Peyer's patch (tissue), 4 donors: Measurements from ENCODE around the gene CGB1. TPM values are rescaled to one million over a fixed set of nuclear protein-coding genes. Genes with fewer than 3 reads are reported as not detected.

Source experiments
- DNase-seq, 3 donors: peaks; one replicate each; pipeline ENCODE4 v3.0.0-alpha.2; 2017 to 2019
- H3K27ac ChIP-seq, 4 donors: fragments of 200-600 bp; sonication (generic); one replicate each; pipeline ENCODE4 v1.5.1; 2016 to 2019
- H3K27me3 ChIP-seq, 2 donors: fragments of 200-600 bp; sonication (generic); one replicate each; pipeline ENCODE4 v1.5.1; 2019
- H3K36me3 ChIP-seq, 3 donors: fragments of 200-600 bp; sonication (generic); one replicate each; pipeline ENCODE4 v1.5.1; 2016 to 2019
- H3K4me1 ChIP-seq, 4 donors: fragments of 200-600 bp; sonication (generic); one replicate each; pipeline ENCODE4 v1.5.1; 2016 to 2019
- H3K4me3 ChIP-seq, 4 donors: fragments of 200-600 bp; sonication (generic); 1 replicate in 3 of 4; 2 replicates in 1 of 4; pipeline ENCODE4 v1.5.1; 2016 to 2019; ENCODE audit warnings: mild to moderate bottlenecking in 1 of 4
- H3K9me3 ChIP-seq, 4 donors: fragments of 200-600 bp; sonication (generic); one replicate each; pipeline ENCODE4 v1.5.1; 2016 to 2019; ENCODE audit warnings: mild to moderate bottlenecking in 1 of 4
- POLR2A ChIP-seq, 2 donors: fragments of 450-650 bp; IDR thresholded peaks; one replicate each; pipeline ENCODE4 v1.5.1; 2017; ENCODE audit warnings: antibody characterized with exemption in 2 of 2, mild to moderate bottlenecking in 2 of 2, moderate library complexity in 2 of 2
- small RNA-seq, 2 donors: library from RNA; depleted of rRNA; stranded (forward); fragments of <200 nt; gene quantifications; one replicate each; pipeline ENCODE3, GENCODE V24; 2016
- total RNA-seq, 4 donors: library from RNA; depleted of rRNA; stranded (reverse); fragments of >200 nt; gene quantifications; one replicate each; pipeline ENCODE4 v1.1.0, GENCODE V29; 2016
- TF ChIP-seq, protein P1 (sequence below), 6 experiments: fragments of 450-650 bp in 4 of 6; fragments of 200-600 bp in 2 of 6; sonication (generic) in 1 of 6; IDR thresholded peaks; one replicate each; pipeline ENCODE4 v1.5.1; 2017 to 2019; ENCODE audit warnings: antibody characterized with exemption in 6 of 6, mild to moderate bottlenecking in 3 of 6, moderate library complexity in 1 of 6

Gene CGB1
- total RNA-seq, 4 donors from 2014 or later = not detected

DNA sequence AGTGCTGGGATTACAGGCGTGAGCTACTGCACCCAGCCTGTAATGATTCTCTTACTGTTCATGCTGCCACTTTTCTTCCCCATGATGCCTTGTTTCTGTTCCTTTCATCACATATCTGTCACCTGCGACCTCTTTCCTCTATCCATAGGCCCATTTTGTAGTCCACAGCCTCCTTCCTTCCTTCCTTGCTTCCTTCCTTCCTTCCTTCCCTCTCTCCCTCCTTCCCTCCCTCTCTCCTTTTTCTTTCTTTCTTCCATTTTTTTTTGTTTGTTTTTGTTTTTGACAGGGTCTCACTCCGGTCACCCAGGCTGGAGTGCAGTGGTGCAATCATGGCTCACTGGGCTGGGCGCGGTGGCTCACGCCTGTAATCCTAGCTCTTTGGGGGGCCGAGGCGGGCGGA, 47.8 kb downstream of the CGB1 start:
- no peak overlapping the region for H3K27ac ChIP-seq
- no peak overlapping the region for H3K4me3 ChIP-seq
- H3K9me3 ChIP-seq = no peaks in the 10 kb centered on the region
- H3K27me3 ChIP-seq = no peaks in the 10 kb centered on the region
- H3K4me1 ChIP-seq = peaks cover 0 to 20% (median 6%) of the 10 kb centered on the region in 4 donors
- DNase-seq = no peak
- peaks cover 0 to 34% (median 0%) of the 10 kb centered on the region in 3 donors for H3K36me3 ChIP-seq
- TF ChIP-seq, protein P1, sequence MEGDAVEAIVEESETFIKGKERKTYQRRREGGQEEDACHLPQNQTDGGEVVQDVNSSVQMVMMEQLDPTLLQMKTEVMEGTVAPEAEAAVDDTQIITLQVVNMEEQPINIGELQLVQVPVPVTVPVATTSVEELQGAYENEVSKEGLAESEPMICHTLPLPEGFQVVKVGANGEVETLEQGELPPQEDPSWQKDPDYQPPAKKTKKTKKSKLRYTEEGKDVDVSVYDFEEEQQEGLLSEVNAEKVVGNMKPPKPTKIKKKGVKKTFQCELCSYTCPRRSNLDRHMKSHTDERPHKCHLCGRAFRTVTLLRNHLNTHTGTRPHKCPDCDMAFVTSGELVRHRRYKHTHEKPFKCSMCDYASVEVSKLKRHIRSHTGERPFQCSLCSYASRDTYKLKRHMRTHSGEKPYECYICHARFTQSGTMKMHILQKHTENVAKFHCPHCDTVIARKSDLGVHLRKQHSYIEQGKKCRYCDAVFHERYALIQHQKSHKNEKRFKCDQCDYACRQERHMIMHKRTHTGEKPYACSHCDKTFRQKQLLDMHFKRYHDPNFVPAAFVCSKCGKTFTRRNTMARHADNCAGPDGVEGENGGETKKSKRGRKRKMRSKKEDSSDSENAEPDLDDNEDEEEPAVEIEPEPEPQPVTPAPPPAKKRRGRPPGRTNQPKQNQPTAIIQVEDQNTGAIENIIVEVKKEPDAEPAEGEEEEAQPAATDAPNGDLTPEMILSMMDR (IDR thresholded peaks at IDR 0.05) = no peak
- no peak for TF ChIP-seq POLR2A (IDR thresholded peaks at IDR 0.05)

DNA sequence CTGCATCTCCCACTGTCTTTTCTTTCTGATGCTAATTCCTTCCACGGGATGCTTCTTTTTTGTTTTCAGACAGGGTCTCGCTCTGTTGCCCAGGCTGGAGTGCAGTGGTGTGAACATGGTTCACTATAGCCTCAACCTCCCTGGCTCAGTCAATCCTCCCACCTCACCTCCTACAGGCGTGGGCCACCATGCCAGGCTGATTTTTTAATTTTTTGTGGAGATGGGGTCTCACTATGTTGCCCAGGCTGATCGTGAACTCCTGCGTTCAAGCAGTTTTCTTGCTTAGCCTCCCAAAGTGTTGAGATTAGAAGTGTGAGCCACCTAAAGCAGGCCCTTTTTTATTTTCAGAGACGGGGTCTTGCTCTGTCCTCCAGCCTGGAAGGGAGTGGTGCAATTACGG, 48.4 kb downstream of the CGB1 start:
- H3K36me3 ChIP-seq = peaks cover 0 to 36% (median 0%) of the 10 kb centered on the region in 3 donors
- H3K9me3 ChIP-seq = no peaks in the 10 kb centered on the region
- no peak overlapping the region for H3K4me3 ChIP-seq
- peaks cover 0 to 20% (median 6%) of the 10 kb centered on the region in 4 donors for H3K4me1 ChIP-seq
- H3K27ac ChIP-seq = no peak overlapping the region
- DNase-seq = no peak
- TF ChIP-seq, protein P1 (IDR thresholded peaks at IDR 0.05) = no peak
- H3K27me3 ChIP-seq = no peaks in the 10 kb centered on the region

DNA sequence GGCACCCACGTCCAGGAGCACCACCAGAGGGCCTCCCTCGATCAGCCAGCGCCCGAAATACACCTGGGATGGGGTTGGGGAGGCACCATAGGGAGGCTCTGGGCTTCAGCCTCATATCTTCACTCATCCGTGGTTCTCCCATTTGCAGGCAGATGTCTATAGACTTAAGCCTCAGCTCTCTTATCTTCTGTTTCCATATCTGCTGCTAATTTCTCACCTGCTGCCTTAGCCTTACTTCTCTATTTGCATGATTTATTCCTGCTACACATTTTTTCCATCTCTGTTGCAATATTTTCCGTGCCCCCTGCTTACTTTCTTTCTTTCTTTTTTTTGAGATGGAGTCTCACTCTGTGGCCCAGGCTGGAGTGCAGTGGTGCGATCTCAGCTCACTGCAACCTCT, 49.4 kb downstream of the CGB1 start:
- TF ChIP-seq, protein P1 (IDR thresholded peaks at IDR 0.05) = no peak
- TF ChIP-seq POLR2A (IDR thresholded peaks at IDR 0.05) = no peak
- H3K36me3 ChIP-seq = peaks cover 0 to 45% (median 0%) of the 10 kb centered on the region in 3 donors
- H3K4me3 ChIP-seq = no peak overlapping the region
- H3K9me3 ChIP-seq = no peaks in the 10 kb centered on the region
- no peak overlapping the region for H3K27ac ChIP-seq
- H3K4me1 ChIP-seq = peaks cover 0 to 20% (median 6%) of the 10 kb centered on the region in 4 donors
- H3K27me3 ChIP-seq = no peaks in the 10 kb centered on the region
- DNase-seq = no peak

DNA sequence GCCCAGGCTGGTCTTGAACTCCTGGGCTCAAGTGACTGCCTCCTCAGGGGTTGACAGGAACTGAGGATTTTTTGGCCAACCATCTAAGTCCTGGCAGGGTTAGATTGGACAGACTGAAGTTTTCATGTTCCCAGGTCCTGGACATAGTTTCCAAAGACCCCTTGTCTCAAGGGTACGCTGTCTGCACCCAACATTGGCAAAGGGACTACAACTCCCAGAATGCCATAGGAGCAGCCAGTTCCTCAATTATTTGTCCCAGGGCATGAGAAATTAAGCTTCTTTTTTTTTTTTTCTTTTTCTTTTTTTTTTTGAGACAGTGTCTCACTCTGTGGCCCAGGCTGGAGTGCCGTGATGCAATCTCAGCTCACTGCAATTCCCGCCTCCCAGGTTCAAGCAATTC, 50.5 kb downstream of the CGB1 start:
- no peak for TF ChIP-seq POLR2A (IDR thresholded peaks at IDR 0.05)
- TF ChIP-seq, protein P1 (IDR thresholded peaks at IDR 0.05) = no peak
- Histone ChIP-seq H3K4me3 (no peak overlapping the region), H3K9me3 (no peaks in the 10 kb centered on the region), H3K4me1 (peaks cover 0 to 10% (median 0%) of the 10 kb centered on the region in 4 donors), H3K27ac (no peak overlapping the region), H3K36me3 (peaks cover 0 to 56% (median 0%) of the 10 kb centered on the region in 3 donors), H3K27me3 (no peaks in the 10 kb centered on the region)
- DNase-seq = no peak

DNA sequence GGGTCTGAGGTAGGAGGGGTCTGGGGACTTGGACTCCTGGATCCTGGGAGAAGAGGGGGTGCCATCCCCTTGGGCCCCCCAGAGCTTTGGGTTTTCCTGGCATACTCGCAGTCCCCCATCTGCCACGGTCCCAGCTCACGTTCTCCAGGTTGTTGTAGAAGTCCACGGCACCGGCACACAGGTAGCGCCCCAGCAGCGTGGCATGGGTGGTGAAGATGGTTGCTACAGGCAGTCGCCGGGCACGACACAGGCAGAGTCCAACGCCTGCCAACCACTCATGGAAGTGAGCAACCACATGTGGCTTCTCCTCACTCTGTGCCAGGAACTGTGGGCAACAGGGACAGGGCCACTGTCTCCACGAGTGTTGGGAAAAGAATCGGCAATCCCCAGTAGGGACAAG, 51.0 kb downstream of the CGB1 start:
- H3K27ac ChIP-seq = no peak overlapping the region
- H3K4me1 ChIP-seq = peaks cover 0 to 5% (median 0%) of the 10 kb centered on the region in 4 donors
- no peak overlapping the region for H3K4me3 ChIP-seq
- TF ChIP-seq, protein P1 (IDR thresholded peaks at IDR 0.05) = no peak
- TF ChIP-seq POLR2A (IDR thresholded peaks at IDR 0.05) = no peak
- H3K27me3 ChIP-seq = no peaks in the 10 kb centered on the region
- H3K9me3 ChIP-seq = no peaks in the 10 kb centered on the region
- peaks cover 0 to 57% (median 0%) of the 10 kb centered on the region in 3 donors for H3K36me3 ChIP-seq
- DNase-seq = no peak

Small RNAs within 50 kb of the gene (small RNA-seq; reads per million reads assigned to genes)
- gene MIR6798 (0 to 0.13 reads per million in 2 donors), gene RN7SL708P (0 reads per million in 2 donors)

Other genes starting within 250 kb of the CGB1 start
- gene BCAT2, start 225.9 kb downstream of the CGB1 start, total RNA-seq = 10 to 100 TPM; 22.4 to 53.6 (median 30.2) TPM
- gene HSD17B14, start 200.4 kb downstream of the CGB1 start, total RNA-seq = 1 to 10 TPM in 3 of 4 donors, not detected in 1; 2.0 to 8.8 (median 2.8) TPM
- gene PLEKHA4, start 168.3 kb downstream of the CGB1 start, total RNA-seq = 10 to 100 TPM in 1 of 4 donors, 1 to 10 TPM in 3; 2.8 to 38.8 (median 5.9) TPM
- 100 to 1,000 TPM in 2 of 4 donors, 10 to 100 TPM in 2; 39.2 to 198 (median 80.3) TPM for gene PPP1R15A, start 164.5 kb downstream of the CGB1 start, total RNA-seq
- gene TULP2, start 138.2 kb downstream of the CGB1 start, total RNA-seq = not detected
- gene NUCB1, start 136.6 kb downstream of the CGB1 start, total RNA-seq = 100 to 1,000 TPM; 154 to 506 (median 444) TPM
- gene DHDH, start 103.2 kb downstream of the CGB1 start, total RNA-seq = 10 to 100 TPM in 3 of 4 donors, not detected in 1; 14.6 to 55.5 (median 45.9) TPM
- 100 to 1,000 TPM in 3 of 4 donors, 10 to 100 TPM in 1; 71.0 to 138 (median 104) TPM for gene BAX, start 82.0 kb downstream of the CGB1 start, total RNA-seq
- 1,000 to 10,000 TPM; 5,249 to 9,852 (median 6,180) TPM for gene FTL, start 71.6 kb downstream of the CGB1 start, total RNA-seq
- gene GYS1, start 43.6 kb downstream of the CGB1 start, total RNA-seq = 10 to 100 TPM; 24.8 to 61.8 (median 44.0) TPM
- 100 to 1,000 TPM in 1 of 4 donors, 10 to 100 TPM in 3; 34.2 to 111 (median 42.8) TPM for gene RUVBL2, start 43.0 kb downstream of the CGB1 start, total RNA-seq
- 10 to 100 TPM in 1 of 4 donors, not detected in 3; 15.8 TPM for gene LHB, start 19.8 kb downstream of the CGB1 start, total RNA-seq
- not detected for gene CGB3, start 12.6 kb downstream of the CGB1 start, total RNA-seq
- gene CGB2, start 5.0 kb downstream of the CGB1 start, total RNA-seq = not detected
- not detected for gene CGB5, start 7.0 kb upstream of the CGB1 start, total RNA-seq
- gene CGB8, start 12.2 kb upstream of the CGB1 start, total RNA-seq = not detected
- not detected for gene CGB7, start 20.9 kb upstream of the CGB1 start, total RNA-seq
- not detected for gene NTF4, start 27.9 kb upstream of the CGB1 start, total RNA-seq
- gene KCNA7, start 35.8 kb upstream of the CGB1 start, total RNA-seq = not detected
- gene SNRNP70, start 48.6 kb upstream of the CGB1 start, total RNA-seq = 100 to 1,000 TPM; 240 to 520 (median 395) TPM
- gene LIN7B, start 77.5 kb upstream of the CGB1 start, total RNA-seq = 10 to 100 TPM in 3 of 4 donors, not detected in 1; 13.5 to 29.4 (median 18.0) TPM
- gene C19orf73, start 82.2 kb upstream of the CGB1 start, total RNA-seq = 1 to 10 TPM in 3 of 4 donors, not detected in 1; 3.6 to 6.1 (median 4.6) TPM
- gene PPFIA3, start 82.6 kb upstream of the CGB1 start, total RNA-seq = 10 to 100 TPM; 12.7 to 24.8 (median 16.4) TPM
- under 1 TPM in 3 of 4 donors, not detected in 1; 0.35 to 0.76 (median 0.67) TPM for gene HRC, start 118.5 kb upstream of the CGB1 start, total RNA-seq
- 100 to 1,000 TPM; 228 to 419 (median 258) TPM for gene TRPM4, start 120.9 kb upstream of the CGB1 start, total RNA-seq